KMS-11 (cell line): ENCODE results near the gene PYM1.
A peak's percentile ranks its signal among the peaks of the same experiment; 100 is the strongest.

Experiments used
- H2AFZ ChIP-seq: fragments of 200-600 bp; sonication (generic); 2 replicates; pipeline ENCODE4 v1.6.1; 2016; ENCODE audit warnings: antibody characterized with exemption, mixed run types, low read depth
- H3K27ac ChIP-seq: fragments of 200-600 bp; sonication (generic); 2 replicates; pipeline ENCODE4 v1.6.1; 2016; ENCODE audit warnings: mild to moderate bottlenecking, mixed run types
- H3K27me3 ChIP-seq: fragments of 200-600 bp; sonication (generic); 2 replicates; pipeline ENCODE4 v1.6.1; 2017; ENCODE audit warnings: mild to moderate bottlenecking, low read depth, mixed run types, moderate library complexity; ENCODE audit not compliant: insufficient read depth
- H3K36me3 ChIP-seq: fragments of 200-600 bp; sonication (generic); 2 replicates; pipeline ENCODE4 v1.6.1; 2017; ENCODE audit warnings: mild to moderate bottlenecking, mixed run types; ENCODE audit not compliant: insufficient read depth
- H3K4me1 ChIP-seq: fragments of 200-600 bp; sonication (generic); 2 replicates; pipeline ENCODE4 v1.6.1; 2016; ENCODE audit warnings: mild to moderate bottlenecking, low read depth, mixed run types; ENCODE audit not compliant: poor library complexity, severe bottlenecking
- H3K4me2 ChIP-seq: fragments of 200-600 bp; sonication (generic); 2 replicates; pipeline ENCODE4 v1.7.0; 2016; ENCODE audit warnings: mild to moderate bottlenecking, mixed run types
- H3K4me3 ChIP-seq: fragments of 200-600 bp; sonication (generic); IDR thresholded peaks from 2 replicates; pipeline ENCODE4 v1.6.1; 2017; ENCODE audit warnings: low read depth, low read length, mixed read lengths; ENCODE audit not compliant: insufficient read depth
- H3K79me2 ChIP-seq: fragments of 200-600 bp; sonication (generic); 2 replicates; pipeline ENCODE4 v1.6.1; 2016; ENCODE audit warnings: low read depth, mixed run types; ENCODE audit not compliant: insufficient read depth
- H3K9ac ChIP-seq: fragments of 200-600 bp; sonication (generic); 2 replicates; pipeline ENCODE4 v1.6.1; 2016; ENCODE audit warnings: mild to moderate bottlenecking, mixed run types
- H4K20me1 ChIP-seq: fragments of 200-600 bp; sonication (generic); 2 replicates; pipeline ENCODE4 v1.6.1; 2016; ENCODE audit warnings: mild to moderate bottlenecking, mixed run types; ENCODE audit not compliant: insufficient read depth
- CTCF ChIP-seq: fragments of 200-600 bp; sonication (generic); conservative IDR thresholded peaks from 2 replicates; pipeline ENCODE4 v1.6.1; 2017; ENCODE audit warnings: low read depth, mild to moderate bottlenecking, antibody characterized with exemption, low read length, moderate library complexity, mixed read lengths

PYM1 gene

GRCh38 chr12:55966408-55967281 lies 39.0 kb upstream of the PYM1 start, which contains the start of gene CDK2:
Gene CDK2, plus strand, starts transcription at chr12:55966830. Its CDS starts 179 bp downstream, at chr12:55967009.
- 0 out of 2 replicates have a peak, but pooled peaks have one; percentile 11 for TF ChIP-seq CTCF
- Histone ChIP-seq H3K79me2 (peaks cover 17% of the 10 kb centered on the region), H3K27me3 (no peaks in the 10 kb centered on the region), H2AFZ (peak within 1 kb of the TSS; percentile 97), H3K4me2 (peak within 1 kb of the TSS; percentile 82), H4K20me1 (no peaks in the 10 kb centered on the region), H3K9ac (peak within 1 kb of the TSS; percentile 70), H3K36me3 (no peaks in the 10 kb centered on the region), H3K4me3 (peak within 1 kb of the TSS; percentile 67), H3K27ac (peak within 1 kb of the TSS; percentile 24; the same call in 1 of the 2 replicates), H3K4me1 (peaks cover 20% of the 10 kb centered on the region)

- no peaks in the 10 kb centered on the region for H3K27me3 ChIP-seq
- peak within 1 kb of the TSS; percentile 82 for H3K4me2 ChIP-seq
- peak within 1 kb of the TSS; percentile 24; the same call in 1 of the 2 replicates for H3K27ac ChIP-seq
- H2AFZ ChIP-seq, result peak within 1 kb of the TSS; percentile 97
- TF ChIP-seq CTCF, result no peak
- no peaks in the 10 kb centered on the region for H4K20me1 ChIP-seq
- peaks cover 17% of the 10 kb centered on the region for H3K79me2 ChIP-seq
- H3K4me3 ChIP-seq, result peak within 1 kb of the TSS; percentile 67
- no peaks in the 10 kb centered on the region for H3K36me3 ChIP-seq
- peak within 1 kb of the TSS; percentile 70 for H3K9ac ChIP-seq
- peaks cover 20% of the 10 kb centered on the region for H3K4me1 ChIP-seq
These were observed 38.3 kb upstream of the PYM1 start, which contains the start of gene PMEL for GRCh38 chr12:55965941-55966407. Gene PMEL, minus strand, starts transcription at chr12:55966042. Its CDS starts 31 bp downstream, at chr12:55966011.

GRCh38 chr12:55965240-55965639 lies 37.5 kb upstream of the PYM1 start:
- H3K27me3 ChIP-seq, result no peaks in the 10 kb centered on the region
- H3K27ac ChIP-seq, result no peak overlapping the region
- no peak for TF ChIP-seq CTCF

GRCh38 chr12:55963760-55964159 lies 36.1 kb upstream of the PYM1 start:
- TF ChIP-seq CTCF, result no peak
- no peak overlapping the region for H3K9ac ChIP-seq
- H3K27me3 ChIP-seq, result no peaks in the 10 kb centered on the region
- H2AFZ ChIP-seq, result no peak overlapping the region
- peaks cover 17% of the 10 kb centered on the region for H3K79me2 ChIP-seq
- H3K4me2 ChIP-seq, result no peak overlapping the region
- H4K20me1 ChIP-seq, result no peaks in the 10 kb centered on the region
- H3K4me3 ChIP-seq, result no peak overlapping the region
- peaks cover 20% of the 10 kb centered on the region for H3K4me1 ChIP-seq
- no peaks in the 10 kb centered on the region for H3K36me3 ChIP-seq
- no peak overlapping the region for H3K27ac ChIP-seq

More at GRCh38 chr12:55965240-55965639, 37.5 kb upstream of the PYM1 start:
- H2AFZ ChIP-seq, result 0 out of 2 replicates have a peak overlapping the region, but pooled peaks have one; percentile 97
- no peak overlapping the region; the same call in 1 of the 2 replicates for H3K4me2 ChIP-seq
- no peaks in the 10 kb centered on the region for H4K20me1 ChIP-seq
- peaks cover 20% of the 10 kb centered on the region for H3K4me1 ChIP-seq
- H3K9ac ChIP-seq, result no peak overlapping the region
- H3K4me3 ChIP-seq, result no peak overlapping the region
- H3K36me3 ChIP-seq, result no peaks in the 10 kb centered on the region
- peaks cover 17% of the 10 kb centered on the region for H3K79me2 ChIP-seq
